Neutrophil (primary cell): Measurements from ENCODE around the gene ENPP5.
"Not testable (repeated sequence)": the region's sequence is repeated elsewhere in the genome, so short reads cannot be mapped to it uniquely, and the experiment has no call there.

Source experiments
- H3K27ac ChIP-seq: fragments of 200-600 bp; sonication (generic); 2 replicates; pipeline ENCODE4 v1.5.1; 2016; ENCODE audit warnings: mild to moderate bottlenecking, moderate library complexity
- H3K27me3 ChIP-seq: fragments of 200-600 bp; sonication (generic); 2 replicates; pipeline ENCODE4 v1.6.0; 2016; ENCODE audit warnings: mild to moderate bottlenecking
- H3K36me3 ChIP-seq: fragments of 200-600 bp; sonication (generic); 2 replicates; pipeline ENCODE4 v1.5.1; 2017
- H3K4me1 ChIP-seq, 2 experiments: fragments of 200-600 bp in 1 of 2; sonication (generic) in 1 of 2; 1 replicate in 1 of 2; 2 replicates in 1 of 2; pipeline versions ENCODE4 v1.5.1 to v1.6.1; 2013 to 2016; ENCODE audit warnings: low read depth in 1 of 2, low read length in 1 of 2, mild to moderate bottlenecking in 1 of 2, moderate library complexity in 1 of 2; ENCODE audit not compliant: control insufficient read depth in 1 of 2, insufficient read depth in 1 of 2
- H3K4me3 ChIP-seq, 2 experiments: fragments of 200-600 bp in 1 of 2; sonication (generic) in 1 of 2; 1 replicate in 1 of 2; 2 replicates in 1 of 2; pipeline ENCODE4 v1.5.1; 2013 to 2016; ENCODE audit warnings: low read depth in 1 of 2, low read length in 1 of 2, mild to moderate bottlenecking in 1 of 2, moderate library complexity in 1 of 2
- H3K9me3 ChIP-seq: fragments of 200-600 bp; sonication (generic); 2 replicates; pipeline ENCODE4 v1.5.1; 2016
- CTCF ChIP-seq: fragments of 200-600 bp; sonication (generic); IDR thresholded peaks from 2 replicates; pipeline ENCODE4 v1.5.1; 2016; ENCODE audit warnings: antibody characterized with exemption

Gene ENPP5

GRCh38 chr6:46174904-46175303 is 4.1 kb upstream of the ENPP5 start:
- H3K4me3 ChIP-seq, result no peak overlapping the region

GRCh38 chr6:46172176-46172575 is 1.4 kb upstream of the ENPP5 start:
- no peak for TF ChIP-seq CTCF
- H3K27ac ChIP-seq, result no peak overlapping the region
- H3K27me3 ChIP-seq, result peaks cover 61% of the 10 kb centered on the region

More at GRCh38 chr6:46174904-46175303, 4.1 kb upstream of the ENPP5 start:
- Histone ChIP-seq H3K9me3 (no peaks in the 10 kb centered on the region), H3K4me1 (peaks cover 4 to 10% of the 10 kb centered on the region in 2 experiments), H3K27ac (no peak overlapping the region), H3K36me3 (no peaks in the 10 kb centered on the region), H3K27me3 (peaks cover 40% of the 10 kb centered on the region)
- no peak for TF ChIP-seq CTCF

GRCh38 chr6:46160102-46160501 is 10.7 kb downstream of the ENPP5 start:
- Histone ChIP-seq H3K27me3 (no peaks in the 10 kb centered on the region), H3K36me3 (no peaks in the 10 kb centered on the region)

More at GRCh38 chr6:46172176-46172575, 1.4 kb upstream of the ENPP5 start:
- H3K4me3 ChIP-seq, result no peak overlapping the region
- H3K4me1 ChIP-seq, result peaks cover 4 to 10% of the 10 kb centered on the region in 2 experiments
- no peaks in the 10 kb centered on the region for H3K9me3 ChIP-seq
- H3K36me3 ChIP-seq, result no peaks in the 10 kb centered on the region

GRCh38 chr6:46159229-46159628 is 11.6 kb downstream of the ENPP5 start:
- TF ChIP-seq CTCF, result no peak
- H3K9me3 ChIP-seq, result no peaks in the 10 kb centered on the region
- no peaks in the 10 kb centered on the region for H3K4me1 ChIP-seq
- H3K36me3 ChIP-seq, result no peaks in the 10 kb centered on the region
- no peaks in the 10 kb centered on the region for H3K27me3 ChIP-seq
- H3K4me3 ChIP-seq, result no peak overlapping the region
- no peak overlapping the region for H3K27ac ChIP-seq

More at GRCh38 chr6:46160102-46160501, 10.7 kb downstream of the ENPP5 start:
- H3K27ac ChIP-seq, result no peak overlapping the region
- H3K4me1 ChIP-seq, result no peaks in the 10 kb centered on the region
- TF ChIP-seq CTCF, result no peak
- no peak overlapping the region for H3K4me3 ChIP-seq
- H3K9me3 ChIP-seq, result no peaks in the 10 kb centered on the region

- no peak overlapping the region for H3K4me3 ChIP-seq
- no peaks in the 10 kb centered on the region for H3K27me3 ChIP-seq
- no peak for TF ChIP-seq CTCF
- no peaks in the 10 kb centered on the region for H3K9me3 ChIP-seq
- H3K36me3 ChIP-seq, result no peaks in the 10 kb centered on the region
- H3K27ac ChIP-seq, result no peak overlapping the region
- H3K4me1 ChIP-seq, result no peaks in the 10 kb centered on the region
Measured at GRCh38 chr6:46156701-46157100, 14.1 kb downstream of the ENPP5 start.

GRCh38 chr6:46149066-46149465 is 21.7 kb downstream of the ENPP5 start:
- not testable (repeated sequence) for H3K27ac ChIP-seq, H3K4me3 ChIP-seq, H3K27me3 ChIP-seq, H3K9me3 ChIP-seq, H3K36me3 ChIP-seq
- H3K4me1 ChIP-seq, result peaks cover 4 to 12% of the 10 kb centered on the region in 2 experiments
